K562 (cell line): Measurements from ENCODE around the gene MMS19.

Experiments
- CBX1 ChIP-seq: sonication (generic); IDR thresholded peaks from 2 replicates; pipeline ENCODE4 v1.6.1; 2016; ENCODE audit warnings: antibody characterized with exemption, low read depth, mild to moderate bottlenecking
- CREB3 ChIP-seq: fragments of 450-650 bp; conservative IDR thresholded peaks from 2 replicates; pipeline ENCODE4 v1.6.1; 2016; ENCODE audit warnings: missing genetic modification characterization, low read depth, mild to moderate bottlenecking, missing compliant biosample characterization, moderate library complexity
- CREM ChIP-seq: IDR thresholded peaks from 2 replicates; pipeline ENCODE4 v1.6.1; 2014; ENCODE audit warnings: antibody characterized with exemption, low read depth
- CTCF ChIP-seq, 3 experiments: IDR thresholded peaks in 2 of 3; conservative IDR thresholded peaks in 1 of 3; 2 replicates each; pipeline ENCODE4 v1.5.1; 2011 to 2012; ENCODE audit warnings: low read length in 3 of 3, mild to moderate bottlenecking in 3 of 3, control low read depth in 2 of 3, improper control_type of control experiment in 1 of 3, inconsistent platforms in 1 of 3, low read depth in 1 of 3, mixed read lengths in 1 of 3, moderate library complexity in 1 of 3; ENCODE audit not compliant: insufficient read depth in 2 of 3
- EZH2 ChIP-seq: IDR thresholded peaks from 2 replicates; pipeline ENCODE4 v1.6.1; 2012; ENCODE audit warnings: low read depth, mild to moderate bottlenecking, inconsistent platforms, low read length, borderline replicate concordance
- TCF7L2 ChIP-seq: fragments of 150-350 bp; IDR thresholded peaks from 2 replicates; pipeline ENCODE4 v1.6.1; 2016; ENCODE audit warnings: low read depth, mild to moderate bottlenecking, low read length, moderate library complexity
- UBTF ChIP-seq, 2 experiments: IDR thresholded peaks; 2 replicates each; pipeline ENCODE4 v1.6.1; 2012; ENCODE audit warnings: improper control_type of control experiment in 2 of 2, low read depth in 2 of 2, low read length in 2 of 2, borderline replicate concordance in 1 of 2
- XRCC5 ChIP-seq: fragments of 200-400 bp; formaldehyde crosslinking; IDR thresholded peaks from 2 replicates; pipeline ENCODE4 v1.6.1; 2017; ENCODE audit warnings: low read depth, mild to moderate bottlenecking, low read length

DNA sequence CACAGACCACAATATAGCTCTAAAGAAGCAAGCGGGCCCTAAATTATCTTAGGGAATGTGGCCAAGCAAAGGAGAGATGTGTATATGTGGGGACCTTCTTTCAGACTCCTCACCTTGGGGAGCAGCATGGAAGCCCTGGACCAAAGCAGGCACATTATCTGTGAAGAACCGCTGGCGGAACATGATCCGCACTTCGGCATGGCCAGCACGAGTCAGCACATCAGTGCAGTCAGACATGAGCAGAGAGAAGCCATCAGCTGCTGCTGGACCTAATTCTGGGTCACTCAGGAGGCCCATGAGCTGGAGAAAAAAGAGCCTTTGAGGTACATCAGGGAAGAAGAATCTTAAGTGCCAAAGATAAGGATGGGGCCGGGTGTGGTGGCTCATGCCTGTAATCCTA lies 38.3 kb downstream of the MMS19 start:
- TF ChIP-seq XRCC5 = no peak
- TF ChIP-seq EZH2 = no peak
- TF ChIP-seq UBTF (IDR thresholded peaks at IDR 0.05; ENCODE audit: borderline replicate concordance in 1 of 2, low read depth in 2 of 2, low read length in 2 of 2) = no peak
- no peak for TF ChIP-seq CBX1
- TF ChIP-seq CTCF (IDR thresholded peaks at IDR 0.05 in 2 of 3, conservative IDR thresholded peaks at IDR 0.05 in 1 of 3; ENCODE audit: insufficient read depth in 2 of 3, low read depth in 1 of 3, low read length in 3 of 3) = no peak
- no peak for TF ChIP-seq CREB3 (tag)
- no peak for TF ChIP-seq TCF7L2
- TF ChIP-seq CREM = no peak
